ENCODE measurements around the gene TENM4. TPM values are rescaled to one million over a fixed set of nuclear protein-coding genes. Genes with fewer than 3 reads are reported as not detected.

The TENM4 gene
- total RNA-seq, 1 experiment from 2014 or later: 9.9 TPM

- intact Hi-C loops (cut with micrococcal nuclease): no loop called here
- Mint-ChIP-seq H3K9me3 (ENCODE audit: unreplicated experiment) (no peaks in the 10 kb centered on the region), H3K27me3 (ENCODE audit: insufficient read depth, unreplicated experiment) (no peaks in the 10 kb centered on the region), H3K4me3 (ENCODE audit: unreplicated experiment) (no peak overlapping the region), H3K36me3 (ENCODE audit: insufficient read depth, unreplicated experiment) (no peaks in the 10 kb centered on the region), H3K27ac (ENCODE audit: low read depth, unreplicated experiment) (no peak overlapping the region), H3K4me1 (ENCODE audit: insufficient read depth, unreplicated experiment) (no peaks in the 10 kb centered on the region)
- no peak for DNase-seq (ENCODE audit: unreplicated experiment)
- ChIA-PET POLR2A (no interaction called here), CTCF (interaction anchor here (1.2 kb wide), 1 partner anchor 60 kb away, joined by 3 read pairs; no protein-coding TSS in a partner anchor)
- no peak for TF ChIP-seq CTCF (IDR thresholded peaks at IDR 0.05; ENCODE audit: unreplicated experiment)
- no TSS peak for BruUV-seq (replicated peaks)
These were observed 501.9 kb downstream of the TENM4 start for GRCh38 chr11:78938971-78939370.

- intact Hi-C loops (cut with micrococcal nuclease): no loop called here
- no peaks in the 10 kb centered on the region for H3K9me3 Mint-ChIP-seq (ENCODE audit: unreplicated experiment)
- no peak overlapping the region for H3K27ac Mint-ChIP-seq (ENCODE audit: low read depth, unreplicated experiment)
- no peak overlapping the region for H3K4me3 Mint-ChIP-seq (ENCODE audit: unreplicated experiment)
- no peak for TF ChIP-seq CTCF (IDR thresholded peaks at IDR 0.05; ENCODE audit: unreplicated experiment)
- no peaks in the 10 kb centered on the region for H3K36me3 Mint-ChIP-seq (ENCODE audit: insufficient read depth, unreplicated experiment)
- no TSS peak for BruUV-seq (replicated peaks)
- ChIA-PET CTCF (no interaction called here), POLR2A (no interaction called here)
- no peaks in the 10 kb centered on the region for H3K27me3 Mint-ChIP-seq (ENCODE audit: insufficient read depth, unreplicated experiment)
- no peak for DNase-seq (ENCODE audit: unreplicated experiment)
- no peaks in the 10 kb centered on the region for H3K4me1 Mint-ChIP-seq (ENCODE audit: insufficient read depth, unreplicated experiment)
These were observed 502.8 kb downstream of the TENM4 start for GRCh38 chr11:78938036-78938435.

GRCh38 chr11:78935398-78936068 is 505.3 kb downstream of the TENM4 start:
- POLR2A ChIA-PET: interaction anchor here (0.6 to 0.7 kb wide), 3 partner anchors 12 to 417 kb away, joined by 3 to 4 read pairs (median 3); no protein-coding TSS in a partner anchor
- H3K27me3 Mint-ChIP-seq (ENCODE audit: insufficient read depth, unreplicated experiment): no peaks in the 10 kb centered on the region
- no peak for TF ChIP-seq CTCF (IDR thresholded peaks at IDR 0.05; ENCODE audit: unreplicated experiment)

GRCh38 chr11:78933350-78933749 is 507.5 kb downstream of the TENM4 start:
- no peaks in the 10 kb centered on the region for H3K27me3 Mint-ChIP-seq (ENCODE audit: insufficient read depth, unreplicated experiment)
- no peak for DNase-seq (ENCODE audit: unreplicated experiment)
- TF ChIP-seq CTCF (IDR thresholded peaks at IDR 0.05; ENCODE audit: unreplicated experiment): no peak
- POLR2A ChIA-PET: interaction anchor here (1.1 kb wide), 1 partner anchor 74 kb away, joined by 3 read pairs; no protein-coding TSS in a partner anchor
- CTCF ChIA-PET: interaction anchor here (0.9 to 1.9 kb wide), 3 partner anchors 19 to 288 kb away, joined by 3 to 7 read pairs (median 3); no protein-coding TSS in a partner anchor
- intact Hi-C loops (cut with micrococcal nuclease): no loop called here
- no peak overlapping the region for H3K27ac Mint-ChIP-seq (ENCODE audit: low read depth, unreplicated experiment)
- no peaks in the 10 kb centered on the region for H3K9me3 Mint-ChIP-seq (ENCODE audit: unreplicated experiment)
- no peaks in the 10 kb centered on the region for H3K4me1 Mint-ChIP-seq (ENCODE audit: insufficient read depth, unreplicated experiment)
- H3K4me3 Mint-ChIP-seq (ENCODE audit: unreplicated experiment): no peak overlapping the region
- H3K36me3 Mint-ChIP-seq (ENCODE audit: insufficient read depth, unreplicated experiment): no peaks in the 10 kb centered on the region
- no TSS peak for BruUV-seq (replicated peaks)

More at GRCh38 chr11:78935398-78936068, 505.3 kb downstream of the TENM4 start:
- DNase-seq (ENCODE audit: unreplicated experiment): peak; percentile 15
- H3K4me3 Mint-ChIP-seq (ENCODE audit: unreplicated experiment): no peak overlapping the region
- no peaks in the 10 kb centered on the region for H3K9me3 Mint-ChIP-seq (ENCODE audit: unreplicated experiment)
- H3K4me1 Mint-ChIP-seq (ENCODE audit: insufficient read depth, unreplicated experiment): no peaks in the 10 kb centered on the region
- no peaks in the 10 kb centered on the region for H3K36me3 Mint-ChIP-seq (ENCODE audit: insufficient read depth, unreplicated experiment)
- intact Hi-C loops (cut with micrococcal nuclease): no loop called here
- no TSS peak for BruUV-seq (replicated peaks)
- CTCF ChIA-PET: interaction anchor here (0.6 to 1.9 kb wide), 4 partner anchors 21 to 1266 kb away, joined by 3 to 4 read pairs (median 4); no protein-coding TSS in a partner anchor
- H3K27ac Mint-ChIP-seq (ENCODE audit: low read depth, unreplicated experiment): no peak overlapping the region

Measured in MCF 10A (cell line).